ENCODE results near the gene ARID3A.

DNA sequence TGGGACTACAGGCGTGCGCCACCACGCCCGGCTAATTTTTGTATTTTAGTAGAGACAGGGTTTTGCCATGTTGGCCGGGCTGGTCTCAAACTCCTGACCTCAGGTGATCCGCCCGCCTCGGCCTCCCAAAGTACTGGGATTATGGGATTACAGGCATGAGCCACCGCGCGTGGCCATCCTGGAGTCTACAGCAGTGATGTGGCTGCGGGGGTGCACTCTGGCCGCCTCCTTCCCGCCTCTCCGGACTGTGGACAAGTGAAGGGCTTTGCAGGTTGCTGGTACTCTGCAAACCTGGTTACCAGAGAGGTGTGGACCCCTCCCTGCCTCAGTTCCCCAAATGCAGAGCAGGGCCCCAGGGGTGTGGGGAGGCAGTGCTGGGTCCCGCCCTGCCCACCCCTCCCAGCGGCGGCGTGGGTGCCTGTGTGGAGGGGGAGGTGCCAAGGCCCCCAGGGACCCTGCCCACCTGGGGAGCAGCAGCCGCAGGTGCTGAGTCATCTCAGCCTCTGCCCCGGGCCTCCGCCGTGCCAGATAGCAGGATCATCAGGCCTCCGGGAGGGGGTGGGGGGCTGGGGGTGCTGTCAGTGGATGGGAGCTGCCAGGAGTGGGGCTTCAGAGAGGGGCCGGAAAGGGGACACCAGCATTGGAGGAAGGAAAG, 23.1 kb downstream of the ARID3A start:
- TF ChIP-seq RELA (CRISPR knock-in tag; IDR thresholded peaks at IDR 0.05; ENCODE audit: borderline replicate concordance) (no peak), MXD4 (CRISPR knock-in tag; IDR thresholded peaks at IDR 0.05; ENCODE audit: borderline replicate concordance) (no peak), ZNF263 (CRISPR knock-in tag; IDR thresholded peaks at IDR 0.05; ENCODE audit: low read depth) (no peak), NR3C1 (CRISPR knock-in tag; conservative IDR thresholded peaks at IDR 0.05; ENCODE audit: low read depth) (no peak)
- TF ChIP-seq, protein P1, sequence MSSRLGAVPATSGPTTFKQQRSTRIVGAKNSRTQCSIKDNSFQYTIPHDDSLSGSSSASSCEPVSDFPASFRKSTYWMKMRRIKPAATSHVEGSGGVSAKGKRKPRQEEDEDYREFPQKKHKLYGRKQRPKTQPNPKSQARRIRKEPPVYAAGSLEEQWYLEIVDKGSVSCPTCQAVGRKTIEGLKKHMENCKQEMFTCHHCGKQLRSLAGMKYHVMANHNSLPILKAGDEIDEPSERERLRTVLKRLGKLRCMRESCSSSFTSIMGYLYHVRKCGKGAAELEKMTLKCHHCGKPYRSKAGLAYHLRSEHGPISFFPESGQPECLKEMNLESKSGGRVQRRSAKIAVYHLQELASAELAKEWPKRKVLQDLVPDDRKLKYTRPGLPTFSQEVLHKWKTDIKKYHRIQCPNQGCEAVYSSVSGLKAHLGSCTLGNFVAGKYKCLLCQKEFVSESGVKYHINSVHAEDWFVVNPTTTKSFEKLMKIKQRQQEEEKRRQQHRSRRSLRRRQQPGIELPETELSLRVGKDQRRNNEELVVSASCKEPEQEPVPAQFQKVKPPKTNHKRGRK (CRISPR knock-in tag; IDR thresholded peaks at IDR 0.05; ENCODE audit: borderline replicate concordance), result no peak
- TF ChIP-seq, protein P2, sequence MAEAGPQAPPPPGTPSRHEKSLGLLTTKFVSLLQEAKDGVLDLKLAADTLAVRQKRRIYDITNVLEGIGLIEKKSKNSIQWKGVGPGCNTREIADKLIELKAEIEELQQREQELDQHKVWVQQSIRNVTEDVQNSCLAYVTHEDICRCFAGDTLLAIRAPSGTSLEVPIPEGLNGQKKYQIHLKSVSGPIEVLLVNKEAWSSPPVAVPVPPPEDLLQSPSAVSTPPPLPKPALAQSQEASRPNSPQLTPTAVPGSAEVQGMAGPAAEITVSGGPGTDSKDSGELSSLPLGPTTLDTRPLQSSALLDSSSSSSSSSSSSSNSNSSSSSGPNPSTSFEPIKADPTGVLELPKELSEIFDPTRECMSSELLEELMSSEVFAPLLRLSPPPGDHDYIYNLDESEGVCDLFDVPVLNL (CRISPR knock-in tag; IDR thresholded peaks at IDR 0.05; ENCODE audit: borderline replicate concordance, low read depth), result no peak
- TF ChIP-seq, protein P3, sequence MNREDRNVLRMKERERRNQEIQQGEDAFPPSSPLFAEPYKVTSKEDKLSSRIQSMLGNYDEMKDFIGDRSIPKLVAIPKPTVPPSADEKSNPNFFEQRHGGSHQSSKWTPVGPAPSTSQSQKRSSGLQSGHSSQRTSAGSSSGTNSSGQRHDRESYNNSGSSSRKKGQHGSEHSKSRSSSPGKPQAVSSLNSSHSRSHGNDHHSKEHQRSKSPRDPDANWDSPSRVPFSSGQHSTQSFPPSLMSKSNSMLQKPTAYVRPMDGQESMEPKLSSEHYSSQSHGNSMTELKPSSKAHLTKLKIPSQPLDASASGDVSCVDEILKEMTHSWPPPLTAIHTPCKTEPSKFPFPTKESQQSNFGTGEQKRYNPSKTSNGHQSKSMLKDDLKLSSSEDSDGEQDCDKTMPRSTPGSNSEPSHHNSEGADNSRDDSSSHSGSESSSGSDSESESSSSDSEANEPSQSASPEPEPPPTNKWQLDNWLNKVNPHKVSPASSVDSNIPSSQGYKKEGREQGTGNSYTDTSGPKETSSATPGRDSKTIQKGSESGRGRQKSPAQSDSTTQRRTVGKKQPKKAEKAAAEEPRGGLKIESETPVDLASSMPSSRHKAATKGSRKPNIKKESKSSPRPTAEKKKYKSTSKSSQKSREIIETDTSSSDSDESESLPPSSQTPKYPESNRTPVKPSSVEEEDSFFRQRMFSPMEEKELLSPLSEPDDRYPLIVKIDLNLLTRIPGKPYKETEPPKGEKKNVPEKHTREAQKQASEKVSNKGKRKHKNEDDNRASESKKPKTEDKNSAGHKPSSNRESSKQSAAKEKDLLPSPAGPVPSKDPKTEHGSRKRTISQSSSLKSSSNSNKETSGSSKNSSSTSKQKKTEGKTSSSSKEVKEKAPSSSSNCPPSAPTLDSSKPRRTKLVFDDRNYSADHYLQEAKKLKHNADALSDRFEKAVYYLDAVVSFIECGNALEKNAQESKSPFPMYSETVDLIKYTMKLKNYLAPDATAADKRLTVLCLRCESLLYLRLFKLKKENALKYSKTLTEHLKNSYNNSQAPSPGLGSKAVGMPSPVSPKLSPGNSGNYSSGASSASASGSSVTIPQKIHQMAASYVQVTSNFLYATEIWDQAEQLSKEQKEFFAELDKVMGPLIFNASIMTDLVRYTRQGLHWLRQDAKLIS (CRISPR knock-in tag; IDR thresholded peaks at IDR 0.05; ENCODE audit: borderline replicate concordance), result no peak
- TF ChIP-seq, protein P4, sequence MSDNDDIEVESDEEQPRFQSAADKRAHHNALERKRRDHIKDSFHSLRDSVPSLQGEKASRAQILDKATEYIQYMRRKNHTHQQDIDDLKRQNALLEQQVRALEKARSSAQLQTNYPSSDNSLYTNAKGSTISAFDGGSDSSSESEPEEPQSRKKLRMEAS (CRISPR knock-in tag; IDR thresholded peaks at IDR 0.05), result no peak

All from WTC11 (cell line).